Testis (tissue), 5 donors: ENCODE measurements around the gene TRIM21. TPM values are rescaled to one million over a fixed set of nuclear protein-coding genes. Genes with fewer than 3 reads are reported as not detected.

Experiments
- DNase-seq: peaks from one replicate; pipeline ENCODE4 v3.0.0-alpha.2; 2019
- H3K27ac ChIP-seq, 2 donors: fragments of 200-600 bp; sonication (generic); one replicate each; pipeline ENCODE4 v1.5.1; 2019
- H3K27me3 ChIP-seq: fragments of 200-600 bp; sonication (generic); one replicate; pipeline ENCODE4 v1.5.1; 2019
- H3K36me3 ChIP-seq: fragments of 200-600 bp; sonication (generic); one replicate; pipeline ENCODE4 v1.5.1; 2017; ENCODE audit warnings: low read depth; ENCODE audit errors: missing control alignments
- H3K4me1 ChIP-seq: fragments of 200-600 bp; sonication (generic); one replicate; pipeline ENCODE4 v1.5.1; 2019
- H3K4me3 ChIP-seq, 2 donors: fragments of 200-600 bp; sonication (generic); one replicate each; pipeline ENCODE4 v1.5.1; 2017 to 2019
- H3K9me3 ChIP-seq: fragments of 200-600 bp; sonication (generic); one replicate; pipeline ENCODE4 v1.5.1; 2017
- POLR2A ChIP-seq: fragments of 450-650 bp; IDR thresholded peaks from one replicate; pipeline ENCODE4 v1.6.1; 2017; ENCODE audit warnings: antibody characterized with exemption, mild to moderate bottlenecking, moderate library complexity
- WGBS, 2 donors: methylation state at CpG; one replicate each; pipeline ENCODE4 v1.1.5; 2018; 5-methylcytosine and 5-hydroxymethylcytosine counted together
- intact Hi-C: fragments of 100-400 bp; cut with DNase I; formaldehyde crosslinking; loops from one replicate; pipeline ENCODE4 v1.15.1; 2023; ENCODE audit warnings: low total_unique reads
- long read RNA-seq, 2 donors: transcript quantifications; one replicate each; lab custom pipeline, GENCODE V29; 2026
- polyA plus RNA-seq: library from polyadenylated mRNA; stranded (reverse); fragments of 350-450 nt; fragmentation: Illumina TruSeq; extraction: RNeasy Lipid Tissue Mini Kit (QIAGEN cat#74804); gene quantifications from one replicate; pipeline ENCODE4 v1.2.3, GENCODE V29; 2014; ENCODE audit warnings: low read depth, low replicate concordance; ENCODE audit not compliant: insufficient read depth
- total RNA-seq, 2 donors: library from RNA; depleted of rRNA; stranded (reverse); fragments of >200 nt; gene quantifications; one replicate each; pipeline ENCODE4 v1.2.3, GENCODE V29; 2016
- TF ChIP-seq, protein P1 (sequence below), 3 experiments: fragments of 450-650 bp in 2 of 3; fragments of 200-600 bp in 1 of 3; sonication (generic) in 1 of 3; IDR thresholded peaks; one replicate each; pipeline ENCODE4 v1.5.1; 2016 to 2019; ENCODE audit warnings: antibody characterized with exemption in 3 of 3, mild to moderate bottlenecking in 2 of 3, moderate library complexity in 1 of 3

The TRIM21 gene
- 1 to 10 TPM; 4.6 to 8.9 TPM for total RNA-seq
- polyA plus RNA-seq = 11.0 TPM
- long read RNA-seq, donor 1, partial matches to known transcripts = 5 of 9 reads
- long read RNA-seq, donor 1, other reads (novel, unspliced or antisense) = 0 of 9 reads
- long read RNA-seq, donor 2, partial matches to known transcripts = 0 of 3 reads
- long read RNA-seq, donor 2, other reads (novel, unspliced or antisense) = 0 of 3 reads

DNA sequence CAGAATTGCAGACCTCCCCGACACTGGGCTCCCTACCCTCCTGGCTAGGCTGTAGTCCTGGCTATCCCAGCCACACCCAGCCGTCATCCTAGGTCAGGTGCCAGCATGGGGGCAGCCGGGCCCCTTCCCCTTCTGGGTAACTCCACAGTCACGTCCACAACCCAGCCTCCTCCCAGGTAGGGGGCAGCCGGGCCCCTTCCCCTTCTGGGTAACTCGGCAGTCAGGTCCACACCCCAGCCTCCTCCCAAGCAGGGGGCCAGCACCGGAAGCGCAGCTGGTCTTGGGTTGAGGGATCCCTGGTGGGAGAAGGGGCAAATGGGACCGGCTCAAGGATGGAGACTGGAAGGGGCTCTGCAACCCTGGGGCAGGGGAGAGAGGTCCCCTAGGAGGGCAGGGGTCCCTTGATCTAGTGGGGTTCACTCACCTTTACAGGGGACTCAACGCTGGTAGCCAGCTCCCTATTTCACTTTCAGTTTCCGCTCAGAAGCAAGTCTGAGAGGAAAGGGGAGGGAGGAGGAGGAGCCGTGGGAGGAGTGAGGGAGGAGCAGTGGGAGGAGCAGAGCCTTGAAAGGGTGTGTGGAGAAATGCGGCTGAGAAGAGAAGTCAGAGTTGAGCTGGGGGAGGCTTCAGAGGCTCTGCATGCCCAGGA is at the start of gene TRIM21:
TRIM21 (minus strand) TSS at position 494 of the 649 bp plus-strand sequence. CDS start 3,293 bp downstream, outside the sequence.
- Histone ChIP-seq H3K27me3 (no peaks in the 10 kb centered on the region), H3K27ac (peak within 1 kb of the TSS; percentile 58 to 81), H3K4me3 (peak within 1 kb of the TSS; percentile 76 to 93), H3K4me1 (no peaks in the 10 kb centered on the region), H3K36me3 (no peaks in the 10 kb centered on the region), H3K9me3 (no peaks in the 10 kb centered on the region)
- DNase-seq = peak; percentile 93
- TF ChIP-seq POLR2A = no peak
- TF ChIP-seq, protein P1, sequence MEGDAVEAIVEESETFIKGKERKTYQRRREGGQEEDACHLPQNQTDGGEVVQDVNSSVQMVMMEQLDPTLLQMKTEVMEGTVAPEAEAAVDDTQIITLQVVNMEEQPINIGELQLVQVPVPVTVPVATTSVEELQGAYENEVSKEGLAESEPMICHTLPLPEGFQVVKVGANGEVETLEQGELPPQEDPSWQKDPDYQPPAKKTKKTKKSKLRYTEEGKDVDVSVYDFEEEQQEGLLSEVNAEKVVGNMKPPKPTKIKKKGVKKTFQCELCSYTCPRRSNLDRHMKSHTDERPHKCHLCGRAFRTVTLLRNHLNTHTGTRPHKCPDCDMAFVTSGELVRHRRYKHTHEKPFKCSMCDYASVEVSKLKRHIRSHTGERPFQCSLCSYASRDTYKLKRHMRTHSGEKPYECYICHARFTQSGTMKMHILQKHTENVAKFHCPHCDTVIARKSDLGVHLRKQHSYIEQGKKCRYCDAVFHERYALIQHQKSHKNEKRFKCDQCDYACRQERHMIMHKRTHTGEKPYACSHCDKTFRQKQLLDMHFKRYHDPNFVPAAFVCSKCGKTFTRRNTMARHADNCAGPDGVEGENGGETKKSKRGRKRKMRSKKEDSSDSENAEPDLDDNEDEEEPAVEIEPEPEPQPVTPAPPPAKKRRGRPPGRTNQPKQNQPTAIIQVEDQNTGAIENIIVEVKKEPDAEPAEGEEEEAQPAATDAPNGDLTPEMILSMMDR (IDR thresholded peaks at IDR 0.05) = no peak
- intact Hi-C loops = no loop called here
- 0% methylated on average over 9 to 13 of the region's 13 CpGs for WGBS, 2 donors

- no peaks in the 10 kb centered on the region for H3K36me3 ChIP-seq
- no peak overlapping the region for H3K4me3 ChIP-seq
- DNase-seq = no peak
- intact Hi-C loops = no loop called here
- H3K27ac ChIP-seq = no peak overlapping the region
- TF ChIP-seq, protein P1 (IDR thresholded peaks at IDR 0.05) = no peak
- TF ChIP-seq POLR2A = no peak
- no peaks in the 10 kb centered on the region for H3K27me3 ChIP-seq
- no peaks in the 10 kb centered on the region for H3K4me1 ChIP-seq
- WGBS, 2 donors = 87 to 92% methylated on average over 3 of the region's 3 CpGs
- H3K9me3 ChIP-seq = no peaks in the 10 kb centered on the region
Observed at GRCh38 chr11:4441515-4441914, 48.0 kb upstream of the TRIM21 start.

- H3K36me3 ChIP-seq = no peaks in the 10 kb centered on the region
- no peaks in the 10 kb centered on the region for H3K27me3 ChIP-seq
- TF ChIP-seq, protein P1 (IDR thresholded peaks at IDR 0.05) = no peak
- TF ChIP-seq POLR2A = no peak
- intact Hi-C loops = no loop called here
- H3K27ac ChIP-seq = no peak overlapping the region
- WGBS, 2 donors = 85 to 90% methylated on average over 1 of the region's 1 CpG
- no peak overlapping the region for H3K4me3 ChIP-seq
- no peak for DNase-seq
- no peaks in the 10 kb centered on the region for H3K4me1 ChIP-seq
- H3K9me3 ChIP-seq = no peaks in the 10 kb centered on the region
Observed at GRCh38 chr11:4436411-4436810, 42.9 kb upstream of the TRIM21 start.

GRCh38 chr11:4433856-4434255 is 40.4 kb upstream of the TRIM21 start:
- no peaks in the 10 kb centered on the region for H3K36me3 ChIP-seq
- H3K27ac ChIP-seq = no peak overlapping the region
- H3K27me3 ChIP-seq = no peaks in the 10 kb centered on the region
- TF ChIP-seq, protein P1 (IDR thresholded peaks at IDR 0.05) = no peak
- no peak for TF ChIP-seq POLR2A
- no peaks in the 10 kb centered on the region for H3K4me1 ChIP-seq
- WGBS, 2 donors = 74 to 75% methylated on average over 2 of the region's 2 CpGs
- intact Hi-C loops = no loop called here
- no peaks in the 10 kb centered on the region for H3K9me3 ChIP-seq
- H3K4me3 ChIP-seq = no peak overlapping the region
- DNase-seq = no peak
